ENCODE measurements around the gene TUBB4A. TPM values are rescaled to one million over a fixed set of nuclear protein-coding genes. Genes with fewer than 3 reads are reported as not detected.

Gene TUBB4A
- total and polyA plus RNA-seq, 9 of the 15 experiments (the other 6 are each of a cell fraction or from before 2014, with no cell fraction given), result 0.14 to 7.0 (median 0.75) TPM

- TF ChIP-seq CEBPZ (IDR thresholded peaks at IDR 0.05; ENCODE audit: borderline replicate concordance, low read depth, low read length) (no peak), MEIS2 (IDR thresholded peaks at IDR 0.05; ENCODE audit: partially characterized antibody) (no peak), MTA1 (IDR thresholded peaks at IDR 0.05; ENCODE audit: borderline replicate concordance) (no peak), STAT5B (CRISPR knock-in tag; IDR thresholded peaks at IDR 0.05) (no peak), IRF9 (tag; IDR thresholded peaks at IDR 0.05) (no peak)
Observed at GRCh38 chr19:6467384-6467783, 34.7 kb downstream of the TUBB4A start (continued).
